ENCODE results near the gene SH3BGRL2. TPM values are rescaled to one million over a fixed set of nuclear protein-coding genes. Genes with fewer than 3 reads are reported as not detected.
A peak's percentile ranks its signal among the peaks of the same experiment; 100 is the strongest.

Gene SH3BGRL2
- total and polyA plus RNA-seq, 2 donors (not counting 1 experiment from before 2014, with no cell fraction given), result 0.01 TPM; not detected in 1

GRCh38 chr6:79712616-79713135 lies 81.5 kb downstream of the SH3BGRL2 start:
- Histone ChIP-seq H3K36me3 (replicated peaks in 1 of 2; ENCODE audit: control extremely low read depth in 1 of 2, control insufficient read depth in 1 of 2, extremely low read depth in 1 of 2, insufficient read depth in 2 of 2, low read length in 1 of 2) (no peaks in the 10 kb centered on the region), H2AFZ (ENCODE audit: insufficient read depth, low read depth, low read length, poor library complexity, severe bottlenecking) (no peak overlapping the region), H3K27ac (ENCODE audit: low read length in 2 of 2) (no peak overlapping the region), H3K9me3 (ENCODE audit: control extremely low read depth in 1 of 3, control insufficient read depth in 2 of 3, insufficient read depth in 1 of 3, low read length in 2 of 3) (no peaks in the 10 kb centered on the region), H3K79me2 (ENCODE audit: control insufficient read depth, insufficient read depth, low read length) (no peaks in the 10 kb centered on the region), H3K4me2 (replicated peaks; ENCODE audit: low read depth, low read length, poor library complexity, severe bottlenecking) (no peak overlapping the region), H4K20me1 (ENCODE audit: control insufficient read depth, insufficient read depth, low read length, poor library complexity, severe bottlenecking) (no peaks in the 10 kb centered on the region), H3K9ac (ENCODE audit: low read length) (no peak overlapping the region), H3K4me3 (ENCODE audit: control extremely low read depth in 1 of 5, extremely low read depth in 1 of 5, insufficient read depth in 1 of 5, low read depth in 2 of 5, low read length in 4 of 5) (no peak overlapping the region), H3K27me3 (replicated peaks in 1 of 4; ENCODE audit: control extremely low read depth in 1 of 4, control insufficient read depth in 3 of 4, insufficient read depth in 4 of 4, low read length in 3 of 4) (no peaks in the 10 kb centered on the region), H3K4me1 (ENCODE audit: control insufficient read depth in 2 of 2, insufficient read depth in 2 of 2, low read length in 2 of 2) (no peaks in the 10 kb centered on the region)
- Mint-ChIP-seq H3K4me1 (no peaks in the 10 kb centered on the region), H3K27ac (no peak overlapping the region), H3K9me3 (ENCODE audit: insufficient read depth) (no peaks in the 10 kb centered on the region), H3K4me3 (no peak overlapping the region), H3K27me3 (peaks cover 7% of the 10 kb centered on the region)
- ChIA-PET POLR2A (no interaction called here), CTCF (no interaction called here)
- 86% methylated on average over 4 of the region's 9 CpGs for WGBS (ENCODE audit: insufficient coverage)
- no peak for TF ChIP-seq EZH2 (IDR thresholded peaks at IDR 0.05; ENCODE audit: borderline replicate concordance, insufficient read depth, low read depth, low read length, poor library complexity, severe bottlenecking)
- no peak for TF ChIP-seq CTCF (IDR thresholded peaks at IDR 0.05)
- ATAC-seq (ENCODE audit: low read depth), result no peak
- DNase-seq, result no peak
- intact Hi-C loops (cut with micrococcal nuclease), result no loop called here

GRCh38 chr6:79713701-79714322 lies 82.7 kb downstream of the SH3BGRL2 start:
- TF ChIP-seq EZH2 (IDR thresholded peaks at IDR 0.05; ENCODE audit: borderline replicate concordance, insufficient read depth, low read depth, low read length, poor library complexity, severe bottlenecking) (no peak), CTCF (IDR thresholded peaks at IDR 0.05) (peak; percentile 57)
- no peak for ATAC-seq (ENCODE audit: low read depth)
- H3K79me2 ChIP-seq (ENCODE audit: control insufficient read depth, insufficient read depth, low read length), result no peaks in the 10 kb centered on the region
- peak; percentile 22 for DNase-seq
- 60% methylated on average over 1 of the region's 5 CpGs for WGBS (ENCODE audit: insufficient coverage)
- Mint-ChIP-seq H3K27ac (no peak overlapping the region), H3K9me3 (ENCODE audit: insufficient read depth) (no peaks in the 10 kb centered on the region), H3K4me1 (no peaks in the 10 kb centered on the region), H3K4me3 (no peak overlapping the region), H3K27me3 (no peaks in the 10 kb centered on the region)
- ChIA-PET POLR2A (no interaction called here), CTCF (no interaction called here)
- H2AFZ ChIP-seq (ENCODE audit: insufficient read depth, low read depth, low read length, poor library complexity, severe bottlenecking), result no peak overlapping the region
- no peak overlapping the region for H3K9ac ChIP-seq (ENCODE audit: low read length)
- no peaks in the 10 kb centered on the region for H3K36me3 ChIP-seq (replicated peaks in 1 of 2; ENCODE audit: control extremely low read depth in 1 of 2, control insufficient read depth in 1 of 2, extremely low read depth in 1 of 2, insufficient read depth in 2 of 2, low read length in 1 of 2)
- no peaks in the 10 kb centered on the region for H3K9me3 ChIP-seq (ENCODE audit: control extremely low read depth in 1 of 3, control insufficient read depth in 2 of 3, insufficient read depth in 1 of 3, low read length in 2 of 3)
- H3K27me3 ChIP-seq (replicated peaks in 1 of 4; ENCODE audit: control extremely low read depth in 1 of 4, control insufficient read depth in 3 of 4, insufficient read depth in 4 of 4, low read length in 3 of 4), result no peaks in the 10 kb centered on the region
- intact Hi-C loops (cut with micrococcal nuclease), result no loop called here
- H3K4me1 ChIP-seq (ENCODE audit: control insufficient read depth in 2 of 2, insufficient read depth in 2 of 2, low read length in 2 of 2), result no peaks in the 10 kb centered on the region
- H4K20me1 ChIP-seq (ENCODE audit: control insufficient read depth, insufficient read depth, low read length, poor library complexity, severe bottlenecking), result no peaks in the 10 kb centered on the region
- H3K27ac ChIP-seq (ENCODE audit: low read length in 2 of 2), result no peak overlapping the region
- no peak overlapping the region for H3K4me2 ChIP-seq (replicated peaks; ENCODE audit: low read depth, low read length, poor library complexity, severe bottlenecking)
- no peak overlapping the region for H3K4me3 ChIP-seq (ENCODE audit: control extremely low read depth in 1 of 5, extremely low read depth in 1 of 5, insufficient read depth in 1 of 5, low read depth in 2 of 5, low read length in 4 of 5)

All from B cell (primary cell).